ENCODE data around the gene KRT5. TPM values are rescaled to one million over a fixed set of nuclear protein-coding genes. Genes with fewer than 3 reads are reported as not detected.

Gene KRT5
- total and polyA plus RNA-seq, 10 of the 15 experiments (the other 5 are each of a cell fraction or from before 2014, with no cell fraction given), result 1.6 TPM; not detected in 9

GRCh38 chr12:52496054-52496453 lies 24.1 kb downstream of the KRT5 start (continued):
- TF ChIP-seq MLLT1 (IDR thresholded peaks at IDR 0.05) (no peak), BRCA1 (IDR thresholded peaks at IDR 0.05; ENCODE audit: low read depth, low read length) (no peak), SUZ12 (IDR thresholded peaks at IDR 0.05; ENCODE audit: unreplicated experiment) (no peak), RBBP5 (conservative IDR thresholded peaks at IDR 0.05) (no peak), SREBF1 (IDR thresholded peaks at IDR 0.05; ENCODE audit: low read length) (no peak), STAT3 (IDR thresholded peaks at IDR 0.05; ENCODE audit: low read depth, low read length) (no peak), MEF2B (IDR thresholded peaks at IDR 0.05; ENCODE audit: partially characterized antibody, poor library complexity, severe bottlenecking) (no peak), TAF1 (IDR thresholded peaks at IDR 0.05; ENCODE audit: borderline replicate concordance, low read depth, low read length) (no peak), CTCF (IDR thresholded peaks at IDR 0.05 in 2 of 3, conservative IDR thresholded peaks at IDR 0.05 in 1 of 3; ENCODE audit: control insufficient read depth in 2 of 3, extremely low read depth in 1 of 3, insufficient read depth in 1 of 3, low read depth in 3 of 3, low read length in 3 of 3) (no peak), RAD21 (IDR thresholded peaks at IDR 0.05; ENCODE audit: insufficient read depth, low read depth, low read length) (no peak)

DNA sequence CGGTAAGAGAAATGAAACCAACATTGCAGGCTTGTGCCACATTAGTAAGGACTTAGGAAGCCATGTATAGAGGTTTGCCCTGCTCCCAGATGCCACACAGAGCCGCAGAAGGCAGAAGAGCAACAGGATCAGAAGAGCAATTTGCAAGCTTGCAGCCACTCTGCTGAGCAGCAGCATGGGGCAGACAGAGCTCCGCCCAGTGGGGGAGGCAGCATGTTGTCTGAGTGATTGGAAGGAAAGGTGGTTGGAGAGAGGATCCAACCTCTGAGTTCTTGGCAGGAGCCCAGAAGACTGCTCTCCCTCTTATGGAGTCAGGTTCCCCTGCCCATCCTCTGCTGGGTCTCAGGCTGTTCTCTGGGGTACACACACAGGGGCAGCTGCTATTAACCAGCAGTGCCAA lies 24.8 kb downstream of the KRT5 start:
- ChIA-PET POLR2A (no interaction called here), SMC1A (ENCODE audit: uncharacterized antibody, unreplicated experiment) (no interaction called here), CTCF (no interaction called here), RAD21 (ENCODE audit: unreplicated experiment) (no interaction called here)
- in situ Hi-C loops (cut with MboI) (no loop called here), intact Hi-C loops (cut with micrococcal nuclease; ENCODE audit: unreplicated experiment) (no loop called here)
- H3K9me3 ChIP-seq (replicated peaks; ENCODE audit: control insufficient read depth, insufficient read depth, low read length), result no peaks in the 10 kb centered on the region
- no peak for TF ChIP-seq IRF3 (IDR thresholded peaks at IDR 0.05)
- TF ChIP-seq LARP7 (IDR thresholded peaks at IDR 0.05), result no peak
- TF ChIP-seq, protein P1, sequence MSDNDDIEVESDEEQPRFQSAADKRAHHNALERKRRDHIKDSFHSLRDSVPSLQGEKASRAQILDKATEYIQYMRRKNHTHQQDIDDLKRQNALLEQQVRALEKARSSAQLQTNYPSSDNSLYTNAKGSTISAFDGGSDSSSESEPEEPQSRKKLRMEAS (IDR thresholded peaks at IDR 0.05; ENCODE audit: low read depth, low read length), result no peak
- TF ChIP-seq MEF2A (IDR thresholded peaks at IDR 0.05; ENCODE audit: insufficient read depth, low read depth, low read length), result no peak
- no peak for TF ChIP-seq CEBPZ (IDR thresholded peaks at IDR 0.05; ENCODE audit: low read depth, low read length)
- TF ChIP-seq MXI1 (IDR thresholded peaks at IDR 0.05; ENCODE audit: low read depth, low read length), result no peak
- no peak for TF ChIP-seq SMAD5 (IDR thresholded peaks at IDR 0.05; ENCODE audit: low read depth)
- no peaks in the 10 kb centered on the region for H4K20me1 ChIP-seq (ENCODE audit: control insufficient read depth, insufficient read depth)
- ATAC-seq, result no peak
- no peak overlapping the region for H3K4me2 ChIP-seq (ENCODE audit: control insufficient read depth, insufficient read depth)
- peaks cover 0 to 6% of the 10 kb centered on the region in 2 experiments; a peak in 2 of 4 replicates for H3K27me3 ChIP-seq (replicated peaks in 1 of 2; ENCODE audit: control insufficient read depth in 2 of 2, insufficient read depth in 2 of 2, low read length in 1 of 2)
- no peaks in the 10 kb centered on the region for H3K4me1 ChIP-seq (ENCODE audit: control insufficient read depth, insufficient read depth, low read length)
- no TSS peak for BruUV-seq (replicated peaks)
- no peak overlapping the region for H3K4me3 ChIP-seq
- H2AFZ ChIP-seq (ENCODE audit: control insufficient read depth, low read depth, low read length), result no peak overlapping the region
- H3K27ac ChIP-seq (ENCODE audit: control insufficient read depth, insufficient read depth), result no peak overlapping the region
- H3K79me2 ChIP-seq (ENCODE audit: control insufficient read depth, insufficient read depth, low read length), result no peaks in the 10 kb centered on the region
- no peak for FAIRE-seq
- no peaks in the 10 kb centered on the region for H3K36me3 ChIP-seq (ENCODE audit: control insufficient read depth in 2 of 2, insufficient read depth in 2 of 2, low read length in 1 of 2)
- no peak for DNase-seq (ENCODE audit: low read depth, low spot score)
- WGBS (ENCODE audit: insufficient coverage, insufficient replicate concordance, low lambda C conversion rate, missing lambda C conversion rate), result 19% methylated on average over 3 of the region's 3 CpGs
- H3K9ac ChIP-seq (ENCODE audit: control insufficient read depth, insufficient read depth, low read length), result no peak overlapping the region

Data from GM12878 (cell line).